Ovary (tissue), 3 donors: ENCODE data around the gene FFAR2.

Experiments used
- EP300 ChIP-seq: sonication (generic); formaldehyde crosslinking; IDR thresholded peaks from one replicate; pipeline ENCODE4 v1.6.1; 2017; ENCODE audit warnings: antibody characterized with exemption
- POLR2A ChIP-seq: fragments of 450-650 bp; IDR thresholded peaks from one replicate; pipeline ENCODE4 v1.6.1; 2017; ENCODE audit warnings: antibody characterized with exemption, mild to moderate bottlenecking, moderate library complexity
- TF ChIP-seq, protein P1 (sequence below), 3 donors: fragments of 450-650 bp in 2 of 3; fragments of 200-600 bp in 1 of 3; IDR thresholded peaks; one replicate each; pipeline versions ENCODE4 v1.5.1 to v1.8.0; 2016 to 2022; ENCODE audit warnings: antibody characterized with exemption in 3 of 3, mild to moderate bottlenecking in 1 of 3
- donor health status: DM: no; HTN: no; CAD: no.

GRCh38 chr19:35436477-35437405 lies 11.3 kb upstream of the FFAR2 start:
- TF ChIP-seq POLR2A (no peak), EP300 (no peak)
- TF ChIP-seq, protein P1, sequence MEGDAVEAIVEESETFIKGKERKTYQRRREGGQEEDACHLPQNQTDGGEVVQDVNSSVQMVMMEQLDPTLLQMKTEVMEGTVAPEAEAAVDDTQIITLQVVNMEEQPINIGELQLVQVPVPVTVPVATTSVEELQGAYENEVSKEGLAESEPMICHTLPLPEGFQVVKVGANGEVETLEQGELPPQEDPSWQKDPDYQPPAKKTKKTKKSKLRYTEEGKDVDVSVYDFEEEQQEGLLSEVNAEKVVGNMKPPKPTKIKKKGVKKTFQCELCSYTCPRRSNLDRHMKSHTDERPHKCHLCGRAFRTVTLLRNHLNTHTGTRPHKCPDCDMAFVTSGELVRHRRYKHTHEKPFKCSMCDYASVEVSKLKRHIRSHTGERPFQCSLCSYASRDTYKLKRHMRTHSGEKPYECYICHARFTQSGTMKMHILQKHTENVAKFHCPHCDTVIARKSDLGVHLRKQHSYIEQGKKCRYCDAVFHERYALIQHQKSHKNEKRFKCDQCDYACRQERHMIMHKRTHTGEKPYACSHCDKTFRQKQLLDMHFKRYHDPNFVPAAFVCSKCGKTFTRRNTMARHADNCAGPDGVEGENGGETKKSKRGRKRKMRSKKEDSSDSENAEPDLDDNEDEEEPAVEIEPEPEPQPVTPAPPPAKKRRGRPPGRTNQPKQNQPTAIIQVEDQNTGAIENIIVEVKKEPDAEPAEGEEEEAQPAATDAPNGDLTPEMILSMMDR (IDR thresholded peaks at IDR 0.05): no peak
